HFFc6 (cell line): ENCODE data around the gene PRAMEF10. TPM values are rescaled to one million over a fixed set of nuclear protein-coding genes. Genes with fewer than 3 reads are reported as not detected.
"Not testable (repeated sequence)": the region's sequence is repeated elsewhere in the genome, so short reads cannot be mapped to it uniquely, and the experiment has no call there.

Experiments
- DNase-seq: peaks from one replicate; pipeline ENCODE4 v3.0.0-alpha.2; 2018
- H3K27ac Mint-ChIP-seq: 2 replicates; pipeline ENCODE4 v1.8.0; 2020; ENCODE audit warnings: mild to moderate bottlenecking, mixed read lengths
- H3K27me3 Mint-ChIP-seq: 2 replicates; pipeline ENCODE4 v1.8.0; 2021; ENCODE audit warnings: mild to moderate bottlenecking, moderate library complexity, mixed read lengths; ENCODE audit not compliant: insufficient read depth
- H3K36me3 Mint-ChIP-seq: 2 replicates; pipeline ENCODE4 v1.8.0; 2021; ENCODE audit warnings: low read depth, mixed read lengths
- H3K4me1 Mint-ChIP-seq: 2 replicates; pipeline ENCODE4 v1.8.0; 2020; ENCODE audit warnings: low read depth, mixed read lengths
- H3K4me3 Mint-ChIP-seq: 2 replicates; pipeline ENCODE4 v1.8.0; 2020; ENCODE audit warnings: mild to moderate bottlenecking, moderate library complexity, mixed read lengths
- H3K9me3 Mint-ChIP-seq: 2 replicates; pipeline ENCODE4 v1.8.0; 2020; ENCODE audit warnings: mild to moderate bottlenecking, mixed read lengths
- CTCF ChIP-seq: fragments of 200-600 bp; sonication (generic); IDR thresholded peaks from 2 replicates; pipeline ENCODE4 v1.5.0; 2021; ENCODE audit warnings: antibody characterized with exemption, mild to moderate bottlenecking
- total RNA-seq, 6 experiments: library from RNA; stranded (reverse); fragmentation: NEBNext Ultra II Directional; extraction: Animal tissue kit (Norgen Biotek cat#: 25700); gene quantifications; 2 replicates in 1 of 6; 3 replicates in 5 of 6; pipeline ENCODE4 v1.2.3, GENCODE V29; 2021

Gene PRAMEF10
- total RNA-seq, 6 experiments from 2014 or later = not detected

- Mint-ChIP-seq H3K4me3 (no peak overlapping the region), H3K4me1 (no peaks in the 10 kb centered on the region), H3K9me3 (peaks cover 53% of the 10 kb centered on the region), H3K27me3 (no peaks in the 10 kb centered on the region), H3K27ac (no peak overlapping the region), H3K36me3 (no peaks in the 10 kb centered on the region)
- TF ChIP-seq CTCF = no peak
- DNase-seq = no peak
Observed at GRCh38 chr1:12851779-12852178, 46.3 kb downstream of the PRAMEF10 start.

GRCh38 chr1:12848620-12849019 lies 49.5 kb downstream of the PRAMEF10 start, which contains the start of gene HNRNPCL1:
TSS of gene HNRNPCL1 (minus strand) at chr1:12848720. CDS start at chr1:12848289, 431 bp downstream.
- not testable (repeated sequence) for H3K27ac Mint-ChIP-seq, H3K4me1 Mint-ChIP-seq, H3K27me3 Mint-ChIP-seq, H3K4me3 Mint-ChIP-seq, DNase-seq, H3K36me3 Mint-ChIP-seq
- H3K9me3 Mint-ChIP-seq = peaks cover 38% of the 10 kb centered on the region

Other genes with a start within 250 kb of the PRAMEF10 start
- not detected for gene AADACL3, start 182.2 kb downstream of the PRAMEF10 start, total RNA-seq
- gene CFAP107, start 152.1 kb downstream of the PRAMEF10 start, total RNA-seq = not detected
- not detected for gene PRAMEF12, start 124.5 kb downstream of the PRAMEF10 start, total RNA-seq
- not detected for gene PRAMEF1, start 106.9 kb downstream of the PRAMEF10 start, total RNA-seq
- gene PRAMEF11, start 66.9 kb downstream of the PRAMEF10 start, total RNA-seq = not detected
- not detected for gene HNRNPCL1, start 49.5 kb downstream of the PRAMEF10 start, total RNA-seq
- not detected for gene PRAMEF2, start 41.2 kb downstream of the PRAMEF10 start, total RNA-seq
- gene PRAMEF4, start 12.1 kb downstream of the PRAMEF10 start, total RNA-seq = not detected
- gene PRAMEF7, start 18.3 kb upstream of the PRAMEF10 start, total RNA-seq = not detected
- not detected for gene PRAMEF6, start 49.3 kb upstream of the PRAMEF10 start, total RNA-seq
- not detected for gene PRAMEF27, start 158.3 kb upstream of the PRAMEF10 start, total RNA-seq
- gene HNRNPCL3, start 162.5 kb upstream of the PRAMEF10 start, total RNA-seq = not detected
- not detected for gene PRAMEF25, start 172.5 kb upstream of the PRAMEF10 start, total RNA-seq
- not detected for gene HNRNPCL2, start 218.6 kb upstream of the PRAMEF10 start, total RNA-seq